GM12878 (cell line): ENCODE data around the gene ROPN1B. TPM values are rescaled to one million over a fixed set of nuclear protein-coding genes. Genes with fewer than 3 reads are reported as not detected.

Source experiments
- ATAC-seq: fragments of 200-7000 bp; cut with Tn5 transposase; 3 replicates; pipeline ENCODE4 v1.9.1; 2020; ENCODE audit warnings: mild to moderate bottlenecking, moderate library complexity
- BruUV-seq: library from RNA; stranded (reverse); fragments of 400-500 nt; replicated peaks from 2 replicates; lab custom pipeline; 2021; lab: Mats Ljungman, UMichigan
- CTCF ChIA-PET: fragments of 300-600 bp; sonication (Branson Sonifier 250); formaldehyde crosslinking; extraction: SDS; loops from one replicate; lab custom pipeline; 2021; ENCODE audit warnings: inconsistent platforms; lab: Yijun Ruan, JAX
- POLR2A ChIA-PET: fragments of 350-600 bp; formaldehyde crosslinking; extraction: SDS; loops from one replicate; lab custom pipeline; 2021; ENCODE audit warnings: inconsistent platforms; lab: Charles Lee
- RAD21 ChIA-PET: fragments of 300-600 bp; sonication (Branson Sonifier 250); formaldehyde crosslinking; loops from one replicate; lab custom pipeline; 2023; ENCODE audit warnings: antibody characterized with exemption; ENCODE audit not compliant: unreplicated experiment; lab: Charles Lee
- SMC1A ChIA-PET: fragments of 300-600 bp; sonication (Branson Sonifier 250); formaldehyde crosslinking; loops from one replicate; lab custom pipeline; 2023; ENCODE audit not compliant: unreplicated experiment, uncharacterized antibody; lab: Charles Lee
- DNase-seq: peaks from one replicate; pipeline ENCODE4 v3.0.0-alpha.2; 2011; ENCODE audit warnings: low read depth, low spot score
- FAIRE-seq: peaks from 3 replicates; lab custom pipeline; 2011; peaks lifted over from hg19 to GRCh38; lab: Jason Lieb, UNC
- H2AFZ ChIP-seq: 2 replicates; pipeline ENCODE4 v1.6.0; 2011; ENCODE audit warnings: low read depth, low read length, control low read depth; ENCODE audit not compliant: control insufficient read depth
- H3K27ac ChIP-seq: 2 replicates; pipeline ENCODE4 v1.5.1; 2011; ENCODE audit warnings: control low read depth; ENCODE audit not compliant: control insufficient read depth, insufficient read depth
- H3K27me3 ChIP-seq, 2 experiments: replicated peaks in 1 of 2; 2 replicates each; pipeline versions ENCODE4 v1.6.0 to v1.6.1; 2011; ENCODE audit warnings: low read length in 1 of 2; ENCODE audit not compliant: control insufficient read depth in 2 of 2, insufficient read depth in 2 of 2
- H3K36me3 ChIP-seq, 2 experiments: 2 replicates each; pipeline ENCODE4 v1.5.1; 2011; ENCODE audit warnings: low read length in 1 of 2; ENCODE audit not compliant: control insufficient read depth in 2 of 2, insufficient read depth in 2 of 2
- H3K4me1 ChIP-seq: 2 replicates; pipeline ENCODE4 v1.6.1; 2011; ENCODE audit warnings: mild to moderate bottlenecking, low read length, moderate library complexity, mixed read lengths; ENCODE audit not compliant: control insufficient read depth, insufficient read depth
- H3K4me2 ChIP-seq: 2 replicates; pipeline ENCODE4 v1.6.0; 2011; ENCODE audit warnings: control low read depth; ENCODE audit not compliant: control insufficient read depth, insufficient read depth
- H3K4me3 ChIP-seq: fragments of 200-600 bp; sonication (generic); 2 replicates; pipeline ENCODE4 v1.5.1; 2016
- H3K79me2 ChIP-seq: 2 replicates; pipeline ENCODE4 v1.6.0; 2011; ENCODE audit warnings: low read length; ENCODE audit not compliant: control insufficient read depth, insufficient read depth
- H3K9ac ChIP-seq: 2 replicates; pipeline ENCODE4 v1.8.0; 2011; ENCODE audit warnings: low read length, control low read depth, mixed read lengths; ENCODE audit not compliant: control insufficient read depth, insufficient read depth
- H3K9me3 ChIP-seq: replicated peaks from 3 replicates; pipeline ENCODE4 v1.5.1; 2011; ENCODE audit warnings: mild to moderate bottlenecking, low read length; ENCODE audit not compliant: control insufficient read depth, insufficient read depth
- H4K20me1 ChIP-seq: 2 replicates; pipeline ENCODE4 v1.6.0; 2011; ENCODE audit not compliant: control insufficient read depth, insufficient read depth
- E4F1 ChIP-seq: fragments of 450-650 bp; IDR thresholded peaks from 2 replicates; pipeline ENCODE4 v1.6.1; 2018; ENCODE audit warnings: borderline replicate concordance, mild to moderate bottlenecking; ENCODE audit not compliant: partially characterized antibody
- HDAC6 ChIP-seq: fragments of 200-600 bp; sonication (generic); IDR thresholded peaks from one replicate; pipeline ENCODE4 v1.8.0; 2017; ENCODE audit warnings: antibody characterized with exemption; ENCODE audit not compliant: unreplicated experiment
- KDM1A ChIP-seq: fragments of 200-600 bp; sonication (generic); IDR thresholded peaks from 2 replicates; pipeline ENCODE4 v1.6.1; 2016; ENCODE audit warnings: borderline replicate concordance
- KLF5 ChIP-seq: fragments of 450-650 bp; IDR thresholded peaks from 2 replicates; pipeline ENCODE4 v1.6.1; 2014; ENCODE audit warnings: mild to moderate bottlenecking; ENCODE audit not compliant: partially characterized antibody
- MTA3 ChIP-seq: IDR thresholded peaks from 2 replicates; pipeline ENCODE4 v1.6.1; 2012; ENCODE audit warnings: low read length, inconsistent platforms, borderline replicate concordance
- RCOR1 ChIP-seq: conservative IDR thresholded peaks from 2 replicates; pipeline ENCODE4 v1.6.1; 2012; ENCODE audit warnings: low read depth, low read length, improper control_type of control experiment
- SMAD1 ChIP-seq: fragments of 450-650 bp; IDR thresholded peaks from 2 replicates; pipeline ENCODE4 v1.6.1; 2018; ENCODE audit warnings: mild to moderate bottlenecking, low read depth; ENCODE audit not compliant: partially characterized antibody
- TAF1 ChIP-seq: IDR thresholded peaks from 2 replicates; pipeline ENCODE4 v1.6.1; 2011; ENCODE audit warnings: mild to moderate bottlenecking, low read depth, low read length, borderline replicate concordance
- YY1 ChIP-seq: IDR thresholded peaks from 2 replicates; pipeline ENCODE4 v1.6.1; 2011; ENCODE audit warnings: low read depth, mild to moderate bottlenecking, low read length
- WGBS: methylation state at CpG from one replicate; pipeline ENCODE4 v1.1.6; 2016; ENCODE audit warnings: low lambda C conversion rate; ENCODE audit not compliant: insufficient replicate concordance, insufficient coverage; ENCODE audit errors: missing lambda C conversion rate; 5-methylcytosine and 5-hydroxymethylcytosine counted together
- in situ Hi-C: fragments of 300-500 bp; cut with MboI; formaldehyde crosslinking; loops from 9 replicates; pipeline ENCODE4 v1.14.3; 2018; ENCODE audit warnings: mixed read lengths
- intact Hi-C: fragments of 100-400 bp; cut with micrococcal nuclease; formaldehyde crosslinking; loops from one replicate; pipeline ENCODE4 v1.14.2; 2022; ENCODE audit not compliant: unreplicated experiment
- polyA plus RNA-seq, 11 experiments: library from polyadenylated mRNA; depleted of rRNA in 4 of 11; unstranded in 6 of 11; stranded (reverse) in 5 of 11; fragments of >200 nt; fragmentation: Nextera tagmentation in 4 of 11; fragmentation: Illumina TruSeq in 1 of 11; extraction: Ambion mirVana in 4 of 11; extraction: Trizol in 1 of 11; gene quantifications; 1 replicate in 1 of 11; 2 replicates in 10 of 11; pipeline versions ENCODE4 v1.2.1 to v1.2.3, GENCODE V29; 2011 to 2016; ENCODE audit warnings: inconsistent platforms in 2 of 11, missing spikeins in 2 of 11, low read depth in 1 of 11
- total RNA-seq, 4 experiments: library from RNA; depleted of rRNA in 3 of 4; stranded (reverse); fragments of >200 nt in 3 of 4; fragmentation: Illumina TruSeq in 1 of 4; extraction: Trizol in 1 of 4; gene quantifications; 2 replicates each; pipeline versions ENCODE4 v1.2.1 to v1.2.3, GENCODE V29; 2013 to 2021
- TF ChIP-seq, protein P1 (sequence below): fragments of 150-350 bp; IDR thresholded peaks from 2 replicates; pipeline ENCODE4 v1.6.1; 2014; ENCODE audit warnings: mild to moderate bottlenecking, low read depth, low read length
- TF ChIP-seq, protein P2 (sequence below): IDR thresholded peaks from 2 replicates; pipeline ENCODE4 v1.6.1; 2012; ENCODE audit warnings: low read depth, low read length, improper control_type of control experiment

Gene ROPN1B
- total and polyA plus RNA-seq, 10 of the 15 experiments (the other 5 are each of a cell fraction or from before 2014, with no cell fraction given): not detected

GRCh38 chr3:126028096-126028495, 59.1 kb downstream of the ROPN1B start:
- Histone ChIP-seq H2AFZ (no peak overlapping the region), H3K4me1 (no peaks in the 10 kb centered on the region), H3K36me3 (no peaks in the 10 kb centered on the region), H3K9me3 (no peaks in the 10 kb centered on the region; the same call in none of the 3 replicates), H3K4me3 (no peak overlapping the region), H3K9ac (no peak overlapping the region), H4K20me1 (no peaks in the 10 kb centered on the region; the same call in 1 of the 2 replicates), H3K79me2 (no peaks in the 10 kb centered on the region), H3K27me3 (no peaks in the 10 kb centered on the region), H3K27ac (no peak overlapping the region), H3K4me2 (no peak overlapping the region)
- ChIA-PET CTCF (no interaction called here), RAD21 (no interaction called here), SMC1A (no interaction called here), POLR2A (no interaction called here)
- FAIRE-seq (no peak), ATAC-seq (no peak), DNase-seq (no peak)
- intact Hi-C loops (no loop called here), in situ Hi-C loops (no loop called here)
- BruUV-seq: no TSS peak
- TF ChIP-seq, protein P1, sequence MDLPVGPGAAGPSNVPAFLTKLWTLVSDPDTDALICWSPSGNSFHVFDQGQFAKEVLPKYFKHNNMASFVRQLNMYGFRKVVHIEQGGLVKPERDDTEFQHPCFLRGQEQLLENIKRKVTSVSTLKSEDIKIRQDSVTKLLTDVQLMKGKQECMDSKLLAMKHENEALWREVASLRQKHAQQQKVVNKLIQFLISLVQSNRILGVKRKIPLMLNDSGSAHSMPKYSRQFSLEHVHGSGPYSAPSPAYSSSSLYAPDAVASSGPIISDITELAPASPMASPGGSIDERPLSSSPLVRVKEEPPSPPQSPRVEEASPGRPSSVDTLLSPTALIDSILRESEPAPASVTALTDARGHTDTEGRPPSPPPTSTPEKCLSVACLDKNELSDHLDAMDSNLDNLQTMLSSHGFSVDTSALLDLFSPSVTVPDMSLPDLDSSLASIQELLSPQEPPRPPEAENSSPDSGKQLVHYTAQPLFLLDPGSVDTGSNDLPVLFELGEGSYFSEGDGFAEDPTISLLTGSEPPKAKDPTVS: no peak
- TF ChIP-seq MTA3 (no peak), TAF1 (no peak), YY1 (no peak), RCOR1 (no peak), HDAC6 (no peak), SMAD1 (no peak), E4F1 (no peak), KDM1A (no peak), KLF5 (no peak)
- TF ChIP-seq, protein P2, sequence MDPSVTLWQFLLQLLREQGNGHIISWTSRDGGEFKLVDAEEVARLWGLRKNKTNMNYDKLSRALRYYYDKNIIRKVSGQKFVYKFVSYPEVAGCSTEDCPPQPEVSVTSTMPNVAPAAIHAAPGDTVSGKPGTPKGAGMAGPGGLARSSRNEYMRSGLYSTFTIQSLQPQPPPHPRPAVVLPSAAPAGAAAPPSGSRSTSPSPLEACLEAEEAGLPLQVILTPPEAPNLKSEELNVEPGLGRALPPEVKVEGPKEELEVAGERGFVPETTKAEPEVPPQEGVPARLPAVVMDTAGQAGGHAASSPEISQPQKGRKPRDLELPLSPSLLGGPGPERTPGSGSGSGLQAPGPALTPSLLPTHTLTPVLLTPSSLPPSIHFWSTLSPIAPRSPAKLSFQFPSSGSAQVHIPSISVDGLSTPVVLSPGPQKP: no peak
- WGBS: 72% methylated on average over 4 of the region's 4 CpGs
